Measurements from ENCODE around the gene RNF114.
"Not testable (repeated sequence)": the region's sequence is repeated elsewhere in the genome, so short reads cannot be mapped to it uniquely, and the experiment has no call there.

RNF114 gene

DNA sequence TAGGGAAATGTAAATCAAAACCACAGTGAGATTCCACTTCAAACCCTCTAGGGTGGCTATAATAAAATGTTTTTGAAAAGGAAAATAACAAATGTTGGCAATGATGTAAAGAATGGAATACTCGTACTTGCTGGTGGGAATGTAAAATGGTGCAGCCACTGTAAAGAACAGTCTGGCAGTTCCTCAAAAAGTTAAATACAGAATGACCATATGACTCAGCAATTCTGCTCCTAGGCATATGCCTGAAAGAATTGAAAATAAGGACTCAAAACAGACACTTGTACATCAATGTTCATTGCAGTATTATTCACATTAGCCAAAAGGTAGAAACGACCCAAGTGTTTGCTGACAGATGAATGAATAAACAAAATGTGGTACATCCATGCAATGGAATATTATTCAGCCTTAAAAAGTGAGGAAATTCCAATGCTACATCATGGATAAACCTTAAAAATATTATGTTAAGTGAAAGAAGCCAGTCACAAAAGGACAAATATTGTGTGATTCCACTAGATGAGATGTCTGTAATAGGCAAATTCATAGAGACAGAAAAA lies 10.2 kb upstream of the RNF114 start:
- no peak for DNase-seq (ENCODE audit: low spot score)

DNA sequence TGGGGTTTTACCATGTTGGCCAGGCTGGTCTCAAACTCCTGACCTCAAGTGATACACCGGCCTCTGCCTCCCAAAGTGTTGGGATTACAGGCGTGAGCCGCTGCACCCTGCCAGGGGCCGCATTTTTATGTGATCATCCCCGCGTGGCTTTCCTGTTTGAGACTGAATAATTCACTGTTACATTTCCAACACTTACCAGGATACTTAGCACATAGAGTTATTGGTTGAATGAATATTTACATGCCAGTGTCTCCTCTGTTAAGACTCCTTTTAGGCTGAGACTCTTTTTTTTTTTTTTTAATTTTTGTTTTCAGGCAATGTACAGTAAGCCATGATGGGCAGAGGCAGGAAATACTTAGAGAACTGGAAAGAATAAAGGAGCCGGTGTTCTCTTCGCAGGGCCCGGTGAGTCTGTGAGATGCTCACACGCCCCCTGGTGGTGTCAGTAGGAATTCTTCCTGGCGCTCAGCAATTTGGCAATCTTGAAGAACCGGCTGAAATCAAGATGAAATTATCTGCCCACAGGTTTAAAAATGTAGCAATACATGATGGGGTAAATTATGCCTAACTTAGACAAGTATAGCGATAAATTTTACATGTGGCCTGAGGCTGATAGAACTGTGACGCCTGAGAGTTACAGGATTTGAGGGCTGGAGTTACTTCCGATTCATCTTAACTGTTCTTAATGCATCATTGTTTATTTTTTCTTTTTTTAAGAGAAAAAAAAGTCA lies 7.6 kb upstream of the RNF114 start:
- peak; percentile 85 for DNase-seq (ENCODE audit: low spot score)

GRCh38 chr20:49929142-49929494 lies 7.1 kb upstream of the RNF114 start:
- no peak for DNase-seq (ENCODE audit: low spot score)

GRCh38 chr20:49935746-49936152 lies 448 bp upstream of the RNF114 start:
- no peak for DNase-seq (ENCODE audit: low spot score)

DNA sequence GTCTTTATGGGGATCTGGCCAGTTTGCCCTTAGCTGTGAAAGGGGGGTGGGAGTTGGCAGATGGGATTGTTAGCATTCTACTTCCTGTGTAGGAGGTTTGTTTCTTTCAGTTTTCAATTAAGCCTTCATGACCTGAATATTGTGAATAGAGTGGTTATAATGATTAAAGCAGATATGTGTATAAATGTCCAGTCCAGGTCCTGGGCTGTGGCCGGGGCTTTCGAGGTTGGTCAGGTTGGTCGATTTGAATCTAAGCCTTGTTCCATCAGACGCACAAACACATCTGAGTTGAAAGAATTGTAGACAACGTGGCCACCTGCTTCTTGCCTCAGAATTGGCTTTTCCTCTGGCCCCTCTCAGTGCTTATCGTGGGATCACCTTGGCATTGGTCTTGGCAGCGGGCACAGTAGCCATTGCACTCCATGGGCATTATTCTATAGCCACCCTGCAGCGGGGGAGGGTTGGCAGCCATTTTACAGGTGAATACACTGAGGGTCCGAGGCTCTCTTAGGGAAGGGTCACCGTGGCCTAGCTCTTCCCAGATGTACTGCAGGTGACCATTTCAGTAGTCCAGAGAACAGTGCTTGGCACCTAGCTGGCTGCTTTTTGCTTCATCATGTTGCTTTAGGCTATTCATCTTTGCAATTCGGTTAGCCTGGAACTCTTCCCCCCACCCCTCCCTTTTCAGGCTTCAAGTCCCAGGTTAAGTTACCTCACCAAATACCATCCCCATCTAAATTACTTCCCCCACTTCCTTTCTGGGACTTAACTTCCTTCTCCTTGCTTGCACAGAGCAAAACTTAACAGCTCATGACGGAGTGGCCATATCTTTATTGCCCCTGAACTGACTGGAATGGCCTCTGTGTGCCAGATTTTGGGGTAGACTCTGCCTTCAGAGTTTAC lies 1.1 kb downstream of the RNF114 start:
- DNase-seq (ENCODE audit: low spot score): no peak

DNA sequence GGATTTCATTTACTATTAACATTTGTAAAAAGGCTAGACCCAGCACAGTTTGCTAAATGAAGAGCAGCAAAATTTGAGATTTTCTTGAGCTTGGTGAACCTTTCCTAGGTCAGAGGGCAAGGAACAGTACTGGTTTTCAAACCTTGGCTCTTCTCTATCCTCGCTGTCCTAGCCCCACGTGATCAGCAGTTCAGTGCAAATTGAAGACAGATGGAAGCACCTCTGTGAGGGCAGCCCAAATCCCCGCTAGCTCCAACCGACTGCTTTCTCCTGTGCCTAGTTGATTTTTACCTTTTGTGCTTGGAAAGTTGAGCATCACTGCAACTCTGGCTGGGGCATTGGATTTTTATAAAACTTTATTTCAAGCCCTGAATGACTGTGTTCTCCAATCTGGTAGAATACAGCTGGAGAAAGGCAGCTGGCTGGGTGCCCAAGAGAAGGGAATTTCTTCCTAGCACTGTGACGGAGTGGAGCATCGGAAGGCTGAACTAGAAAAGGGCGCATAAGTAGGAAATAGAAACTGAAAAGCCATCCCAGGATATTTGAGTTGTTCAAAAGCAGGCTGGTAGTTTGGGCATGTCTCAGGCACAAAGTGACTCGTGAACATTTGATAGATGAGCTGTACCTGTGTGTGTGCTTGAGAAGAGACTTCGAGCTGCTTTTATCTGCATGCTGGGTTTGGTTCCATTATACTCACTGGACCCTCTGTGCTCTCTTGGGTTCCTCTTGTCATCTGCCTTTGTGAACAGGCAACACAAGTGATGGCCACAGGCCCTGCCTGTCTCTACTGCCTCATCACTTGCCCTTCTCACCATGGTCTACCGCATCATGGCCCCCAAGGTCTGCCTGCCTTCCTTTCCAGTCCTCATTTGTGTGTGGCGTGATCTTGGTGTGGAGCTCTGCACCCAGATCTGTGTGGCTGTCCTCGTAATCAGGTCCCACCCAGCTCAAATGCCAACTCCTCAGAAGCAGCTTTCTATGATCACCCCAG lies 2.3 kb downstream of the RNF114 start:
- peak; percentile 58 for DNase-seq (ENCODE audit: low spot score)

- no peak for DNase-seq (ENCODE audit: low spot score)
Measured at GRCh38 chr20:49941456-49941855, 5.3 kb downstream of the RNF114 start.

GRCh38 chr20:49942303-49942702 lies 6.1 kb downstream of the RNF114 start:
- no peak for DNase-seq (ENCODE audit: low spot score)

GRCh38 chr20:49942942-49943341 lies 6.7 kb downstream of the RNF114 start:
- DNase-seq (ENCODE audit: low spot score): no peak

GRCh38 chr20:49945306-49945700 lies 9.1 kb downstream of the RNF114 start:
- DNase-seq (ENCODE audit: low spot score): no peak

GRCh38 chr20:49945701-49946477 lies 9.7 kb downstream of the RNF114 start:
- DNase-seq (ENCODE audit: low spot score): no peak

- no peak for DNase-seq (ENCODE audit: low spot score)
Measured at GRCh38 chr20:49948178-49948577, 12.0 kb downstream of the RNF114 start.

- DNase-seq (ENCODE audit: low spot score): no peak
Measured at GRCh38 chr20:49948809-49949507, 12.8 kb downstream of the RNF114 start.

- no peak for DNase-seq (ENCODE audit: low spot score)
Measured at GRCh38 chr20:49951151-49951550, 15.0 kb downstream of the RNF114 start.

DNA sequence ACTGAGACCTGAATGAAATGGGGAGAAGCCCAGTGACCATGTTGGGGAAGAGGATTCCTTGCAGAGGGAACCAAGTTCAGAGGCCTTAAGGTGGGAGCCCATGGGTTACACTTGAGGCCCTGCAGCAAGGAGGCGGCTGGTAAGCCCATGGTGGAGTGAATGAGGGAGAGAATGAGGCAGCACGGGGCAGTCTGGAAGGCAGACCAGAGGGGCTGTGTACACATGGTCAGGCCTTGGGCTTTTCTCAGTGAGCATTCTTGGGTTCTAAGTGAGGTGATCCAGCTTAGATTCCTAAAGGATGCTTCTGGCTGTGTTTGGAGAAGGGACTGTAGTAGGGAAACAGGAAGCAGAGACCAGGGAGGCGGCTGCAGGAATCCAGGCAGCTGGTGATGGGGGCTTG lies 19.0 kb downstream of the RNF114 start:
- DNase-seq (ENCODE audit: low spot score): no peak

GRCh38 chr20:49955830-49956396 lies 19.7 kb downstream of the RNF114 start:
- not testable (repeated sequence) for DNase-seq (ENCODE audit: low spot score)

DNA sequence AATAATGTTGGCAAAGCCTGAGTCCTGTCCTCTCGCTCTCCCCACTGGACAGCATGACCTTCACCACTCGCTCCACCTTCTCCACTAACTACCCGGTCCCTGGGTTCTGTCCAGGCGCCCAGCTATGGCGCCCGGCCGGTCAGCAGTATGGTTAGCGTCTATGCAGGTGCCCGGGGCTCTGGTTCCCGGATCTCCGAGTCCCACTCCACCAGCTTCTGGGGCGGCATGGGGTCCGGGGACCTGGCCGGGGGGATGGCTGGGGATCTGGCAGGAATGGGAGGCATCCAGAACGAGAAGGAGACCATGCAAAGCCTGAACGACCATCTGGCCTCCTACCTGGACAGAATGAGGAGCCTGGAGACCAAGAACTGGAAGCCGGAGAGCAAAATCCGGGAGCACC lies 20.5 kb downstream of the RNF114 start:
- DNase-seq (ENCODE audit: low spot score): no peak

GRCh38 chr20:49957089-49957938 lies 21.1 kb downstream of the RNF114 start:
- DNase-seq (ENCODE audit: low spot score): not testable (repeated sequence)

- no peak for DNase-seq (ENCODE audit: low spot score)
Measured at GRCh38 chr20:49961413-49961812, 25.2 kb downstream of the RNF114 start.

Measured in SK-N-DZ (cell line).